D341Med (cell line): ENCODE results near the gene TWIST2.

Experiments used
- DNase-seq: peaks from one replicate; pipeline ENCODE4 v3.0.0; 2012; ENCODE audit warnings: low spot score

Gene TWIST2

DNA sequence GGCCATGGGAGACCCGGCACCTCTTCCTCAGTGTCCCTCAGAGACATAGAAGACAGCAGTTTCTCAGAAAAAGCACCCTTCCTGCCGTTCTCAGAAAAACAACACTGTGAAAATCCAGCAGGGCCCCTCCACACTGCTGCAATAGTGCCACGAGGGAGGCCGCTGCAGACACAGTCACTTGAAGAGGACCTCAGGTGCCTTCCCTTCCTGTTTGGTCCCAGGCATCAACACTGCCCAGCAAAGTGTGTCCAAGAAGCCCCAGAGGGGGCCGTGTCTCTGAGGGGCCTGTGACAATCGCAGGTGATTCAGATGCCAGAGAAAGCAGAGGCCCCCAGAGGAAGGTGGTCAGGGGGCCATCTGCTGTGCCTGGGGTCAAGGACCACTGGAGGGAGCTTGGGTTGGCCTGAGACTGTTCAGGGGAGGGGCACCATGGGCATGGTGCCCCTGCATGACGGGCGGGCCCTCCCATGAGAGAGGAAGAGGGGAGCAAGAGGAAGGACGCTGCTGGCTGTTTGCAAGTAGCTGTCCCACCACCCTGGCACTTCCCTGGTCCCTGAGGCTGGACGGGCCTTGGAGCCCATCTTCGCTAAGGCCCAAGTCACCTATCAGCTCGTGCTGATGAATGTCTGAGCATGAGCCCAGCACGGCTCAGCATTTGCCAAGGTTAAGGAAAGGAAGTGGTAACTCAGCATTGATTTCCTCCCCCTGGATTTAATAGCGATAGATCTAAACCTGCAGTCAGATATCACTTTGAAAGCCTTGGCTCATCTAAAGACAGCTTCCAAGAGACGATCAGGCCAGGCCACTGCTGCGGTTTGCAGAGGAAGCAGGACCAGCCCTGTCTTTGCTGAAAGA, 9.1 kb downstream of the TWIST2 start:
- DNase-seq: no peak

DNA sequence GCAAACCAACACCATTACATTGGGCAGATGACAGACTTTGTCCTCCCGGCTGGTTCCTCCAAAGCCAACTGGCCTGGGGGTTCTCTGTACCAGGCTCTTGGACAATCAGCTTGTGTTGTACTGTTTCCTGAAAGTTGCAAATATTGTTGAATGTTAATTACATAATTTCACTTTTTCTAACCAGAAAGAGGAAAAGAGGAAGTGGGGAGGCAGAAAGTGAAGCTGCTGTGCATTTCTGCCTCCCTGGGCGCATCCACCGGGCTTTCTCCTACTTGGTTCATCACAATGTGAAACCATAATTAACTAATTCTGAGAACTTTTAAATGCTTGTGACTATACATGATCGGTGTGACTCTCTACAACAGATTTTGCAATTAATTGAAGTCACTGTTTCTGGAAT, 10.1 kb downstream of the TWIST2 start:
- no peak for DNase-seq

DNA sequence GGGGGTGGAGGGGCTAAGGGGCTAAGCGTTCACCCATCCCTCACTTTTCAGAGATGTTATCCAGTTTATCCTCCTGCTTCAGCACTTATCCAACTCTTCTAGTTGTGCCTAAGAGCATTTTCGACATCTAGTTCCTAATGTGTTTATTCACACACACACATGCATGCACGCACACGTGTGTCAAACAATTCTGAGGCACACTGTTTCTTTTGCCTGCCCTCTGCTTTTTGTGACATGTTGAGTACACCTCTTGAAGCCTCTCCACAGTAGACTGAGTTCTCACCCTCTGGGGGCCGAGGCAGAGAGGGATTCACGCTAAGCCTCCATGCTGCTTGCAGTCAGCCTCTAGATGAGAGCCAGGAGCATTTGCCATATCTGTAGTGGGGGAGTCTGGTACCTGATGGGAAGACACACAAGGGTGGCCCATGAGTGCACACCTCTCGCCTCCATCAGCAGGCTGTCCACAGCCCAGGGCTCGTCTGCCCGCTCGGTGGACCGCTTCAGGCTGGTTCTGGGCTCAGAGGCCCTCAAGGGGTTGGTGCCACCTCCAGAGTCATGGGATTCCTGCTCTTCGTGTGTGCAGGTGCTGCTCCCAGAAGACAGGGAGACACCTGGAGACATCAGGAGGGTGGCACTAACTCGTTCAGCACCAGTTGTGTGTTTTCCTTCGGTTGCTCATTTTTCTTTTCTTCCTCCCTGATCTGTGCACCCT, 11.9 kb downstream of the TWIST2 start:
- DNase-seq: no peak

DNA sequence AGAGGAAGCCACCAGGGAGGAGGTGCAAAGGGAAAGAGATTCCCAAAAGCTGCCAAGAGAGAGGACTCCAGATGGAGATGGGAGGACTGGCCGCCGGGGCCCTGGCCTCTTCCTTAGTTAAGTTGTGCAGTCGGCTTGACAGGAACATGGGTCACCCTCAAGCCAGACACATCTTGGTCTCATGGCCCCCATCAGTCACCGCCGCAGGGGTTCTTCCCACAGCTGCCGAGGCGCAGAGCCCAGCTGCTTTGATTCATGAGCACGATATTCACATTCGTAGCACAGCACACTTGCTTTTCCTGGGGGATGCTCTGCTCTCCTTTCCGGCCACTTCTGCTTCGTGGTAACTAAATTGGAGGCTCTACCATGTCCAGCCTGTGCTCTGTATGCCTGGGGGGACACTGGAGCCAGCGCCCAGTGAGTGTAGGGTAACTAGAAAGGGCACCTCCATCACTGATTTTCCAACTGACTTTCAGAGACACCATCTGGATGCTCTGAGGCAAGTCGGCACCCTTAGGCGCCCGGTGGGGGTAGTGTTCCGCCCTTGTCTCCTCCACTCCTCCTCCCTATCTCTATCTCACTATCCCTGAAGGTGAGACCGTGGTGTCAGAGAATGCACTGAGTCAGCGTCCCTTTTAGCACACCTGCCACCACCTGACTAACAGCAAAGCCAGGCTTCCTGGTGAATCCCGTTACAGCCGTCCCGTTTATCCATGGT, 13.3 kb downstream of the TWIST2 start:
- no peak for DNase-seq

DNA sequence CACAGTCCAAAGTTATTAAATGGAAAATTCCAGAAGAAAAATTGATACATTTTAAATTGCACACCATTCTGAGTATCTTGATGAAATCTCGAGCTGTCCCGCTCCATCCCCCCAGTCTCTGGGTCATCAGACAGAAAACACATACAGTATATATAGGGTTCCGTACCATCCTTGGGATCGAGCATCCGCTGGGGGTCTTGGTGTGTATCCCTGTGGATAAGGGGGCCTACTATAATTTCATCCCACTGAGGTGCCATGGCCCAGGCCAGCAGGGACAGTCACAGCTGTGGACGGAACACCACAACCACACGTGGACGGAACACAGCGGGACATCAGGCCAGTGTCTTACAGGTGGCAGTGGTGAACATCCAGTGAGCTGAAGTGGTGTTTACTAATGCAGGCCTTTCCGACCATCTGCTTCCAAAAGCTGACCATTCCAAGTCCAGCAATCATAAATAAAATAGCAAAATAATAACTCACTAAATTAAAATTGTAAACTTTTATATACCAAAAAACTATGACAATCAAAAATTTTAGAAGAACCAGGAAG, 14.0 kb downstream of the TWIST2 start:
- DNase-seq: no peak

DNA sequence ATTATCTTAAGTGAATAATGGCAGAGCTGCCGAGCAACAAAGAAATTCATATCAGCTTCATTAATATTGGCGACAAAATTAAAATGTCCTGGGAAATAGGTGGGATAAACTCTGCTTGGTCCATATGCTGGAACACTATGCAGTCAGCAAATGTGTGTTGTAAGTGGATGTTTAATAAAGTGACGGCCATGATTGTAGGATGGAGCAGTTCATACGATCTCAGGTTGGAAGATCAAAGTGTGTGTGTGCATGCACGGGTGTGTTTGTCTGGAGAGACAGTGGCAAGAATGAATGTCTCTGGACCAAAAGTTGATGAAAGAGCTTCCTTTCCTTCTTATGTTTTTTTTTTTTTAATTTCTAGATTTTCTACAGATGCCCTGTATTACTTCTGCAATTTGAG, 14.8 kb downstream of the TWIST2 start:
- DNase-seq: no peak

DNA sequence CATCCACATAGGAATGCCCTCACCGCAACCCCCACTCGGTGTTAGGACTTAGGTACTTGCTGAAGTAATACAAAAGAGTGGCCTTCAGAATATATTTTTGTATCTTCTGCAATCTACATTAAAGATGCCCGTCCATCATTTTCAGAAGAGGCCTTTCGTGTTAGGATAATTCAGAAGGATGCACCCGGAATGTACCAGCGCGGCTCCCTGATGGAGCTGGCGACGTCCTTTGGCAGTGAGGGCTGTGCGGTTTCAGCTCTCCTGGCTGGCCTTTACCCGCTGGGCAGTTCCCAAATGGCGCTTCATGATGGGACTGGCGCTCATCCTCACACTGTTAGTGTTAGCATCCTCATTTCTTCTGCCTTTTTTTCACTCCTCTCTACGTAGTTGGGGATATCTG, 15.3 kb downstream of the TWIST2 start:
- no peak for DNase-seq

DNA sequence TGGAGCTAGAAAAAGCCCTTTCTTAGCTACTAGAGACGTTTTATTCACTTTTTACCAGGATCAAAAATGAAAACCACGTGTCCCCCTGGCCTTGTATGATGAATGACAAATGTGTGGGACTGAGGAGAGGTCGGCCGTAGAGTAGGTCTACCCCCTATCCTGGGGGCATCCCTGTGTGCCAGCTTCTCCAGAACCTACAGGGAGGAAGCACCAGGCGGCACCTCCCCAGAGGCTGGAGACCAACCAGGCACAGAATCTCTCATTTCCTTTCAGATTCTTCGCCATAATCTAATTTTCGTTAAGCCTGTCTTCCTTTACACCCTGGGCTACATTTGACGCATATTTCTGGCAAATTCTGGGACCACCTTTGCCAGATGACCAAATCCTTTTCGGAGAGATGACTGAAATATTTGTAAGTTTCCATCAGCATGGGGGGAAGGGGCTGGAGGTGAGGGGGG, 15.9 kb downstream of the TWIST2 start:
- DNase-seq: no peak

DNA sequence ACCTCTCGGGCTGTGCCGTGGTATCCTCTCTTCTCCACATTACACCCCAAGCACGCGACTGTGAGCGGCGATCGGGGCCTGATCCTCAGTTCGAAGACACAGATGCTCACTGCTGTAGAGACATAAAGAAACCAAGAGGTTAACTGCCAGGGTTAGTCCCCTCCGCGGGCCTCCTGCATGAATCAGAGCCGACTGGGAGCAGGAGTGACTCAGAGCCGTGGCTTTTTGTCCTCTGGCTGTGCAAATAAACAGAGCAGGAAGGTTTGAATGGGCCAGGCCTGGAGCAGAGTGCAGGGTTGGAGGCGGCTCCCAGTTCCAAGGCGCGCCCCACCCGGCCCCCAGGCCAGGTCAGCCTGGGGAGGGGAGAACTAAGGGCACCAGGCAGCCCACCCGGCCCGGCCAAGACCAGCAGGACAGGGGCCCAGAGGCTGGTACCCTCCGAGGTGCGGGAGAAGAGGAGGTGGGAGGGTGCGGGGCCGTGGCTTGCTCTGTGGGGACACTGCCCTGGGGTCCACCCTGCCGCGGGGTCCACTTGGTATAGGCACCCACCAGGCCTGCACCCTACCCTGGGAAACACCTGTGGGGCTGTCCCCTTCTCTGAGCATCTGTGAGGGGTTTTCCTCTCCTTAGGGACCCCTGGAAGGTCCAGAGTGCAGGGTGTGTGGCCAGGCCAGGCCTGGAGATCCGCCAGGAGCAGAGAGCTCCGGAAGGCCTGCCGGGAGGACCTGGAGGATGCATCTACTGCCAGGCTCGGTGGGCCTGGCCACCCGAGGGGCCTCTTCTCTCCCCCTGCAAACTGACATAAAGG, 16.5 kb downstream of the TWIST2 start:
- DNase-seq: no peak

DNA sequence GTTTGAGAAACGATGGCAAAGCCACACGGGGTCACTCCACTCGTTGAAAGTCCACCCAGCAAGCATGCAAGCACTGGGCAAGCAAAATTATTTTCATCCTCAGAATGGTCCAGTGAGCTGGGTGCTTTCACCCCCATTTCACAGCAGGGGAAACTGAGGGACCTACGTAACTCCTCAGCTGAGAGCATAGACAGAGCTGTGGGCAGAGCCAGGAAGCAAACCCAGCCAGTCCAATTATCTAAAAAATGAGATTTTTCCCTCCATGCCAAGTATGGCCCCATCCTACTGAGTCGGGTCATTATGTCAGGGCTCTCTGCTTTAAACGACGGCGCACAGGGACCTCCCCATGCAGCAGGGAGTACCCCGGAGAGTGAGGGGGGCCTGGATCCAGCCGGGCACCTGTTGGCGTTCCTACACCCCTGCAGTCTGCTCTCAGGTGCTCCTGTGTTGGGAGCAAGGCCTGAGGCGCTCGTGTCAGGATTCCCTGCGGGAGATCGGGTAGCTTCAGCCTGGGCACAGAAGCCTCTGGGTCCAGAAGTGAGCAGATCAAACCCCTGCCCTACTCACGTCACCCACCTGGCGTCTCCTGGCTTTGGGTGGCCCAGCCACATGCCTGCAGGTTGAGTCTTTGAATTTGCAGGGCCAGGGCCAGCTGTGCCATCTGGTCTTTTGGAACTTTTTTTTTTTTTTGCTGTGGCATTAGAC, 17.3 kb downstream of the TWIST2 start:
- no peak for DNase-seq

DNA sequence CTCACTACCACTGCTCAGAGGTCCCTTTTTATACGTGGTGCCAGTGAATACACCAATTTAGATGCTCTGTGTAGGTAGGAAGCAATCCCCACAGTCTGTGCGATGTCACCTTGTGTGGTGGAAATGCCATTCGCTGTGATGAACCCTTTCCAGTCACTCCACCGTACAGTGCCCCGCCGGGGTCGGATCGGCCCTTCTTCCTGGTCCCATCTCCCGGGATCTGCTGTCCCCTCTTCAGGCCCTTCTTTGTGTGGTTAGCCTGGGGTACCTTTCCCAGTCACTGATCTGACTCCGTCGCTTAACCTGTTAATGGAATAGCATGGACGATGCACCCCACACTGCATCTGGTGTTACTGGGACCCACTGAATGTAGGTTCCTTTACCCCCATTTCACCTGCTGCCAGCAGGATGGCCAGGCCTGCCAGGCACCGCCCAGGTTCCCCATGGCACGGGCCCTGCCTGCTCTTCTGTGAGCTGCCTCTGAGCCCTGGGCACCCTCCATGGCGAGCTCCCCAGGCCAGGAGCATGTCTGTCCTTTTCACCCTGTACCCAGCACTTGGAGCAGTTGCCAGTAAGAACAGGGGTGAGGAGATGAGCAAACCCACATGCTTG, 18.0 kb downstream of the TWIST2 start:
- DNase-seq: no peak

DNA sequence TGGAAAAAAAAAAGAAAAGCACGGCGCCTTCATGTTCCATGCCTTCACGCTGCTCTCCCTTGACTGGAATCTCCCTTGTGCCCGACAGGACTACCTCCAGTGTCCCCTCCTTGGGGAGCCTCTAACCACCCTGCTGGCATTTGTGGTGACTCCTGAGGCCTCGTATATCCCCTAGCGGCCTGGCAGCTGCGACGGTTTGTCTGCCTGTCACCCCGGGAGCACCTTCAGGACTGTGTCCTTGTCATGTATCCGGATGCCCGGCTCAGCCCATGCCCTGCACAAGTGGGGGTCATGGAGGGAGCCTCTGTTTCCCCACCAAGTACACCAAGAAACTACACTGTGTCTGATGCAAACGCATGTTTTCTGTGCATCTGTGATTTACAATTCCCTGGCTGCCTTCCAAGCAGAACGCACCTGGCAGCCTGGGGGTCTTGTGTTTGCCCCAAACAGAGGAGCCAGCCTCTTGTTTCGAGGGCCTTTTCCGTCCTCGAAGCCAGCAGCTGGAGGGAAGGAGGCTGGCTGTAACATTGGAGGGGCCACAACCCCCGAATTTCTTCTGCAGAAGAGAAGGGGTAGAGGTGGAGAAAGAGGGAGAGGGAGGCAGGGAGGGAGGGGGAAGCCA, 18.9 kb downstream of the TWIST2 start:
- DNase-seq: no peak

DNA sequence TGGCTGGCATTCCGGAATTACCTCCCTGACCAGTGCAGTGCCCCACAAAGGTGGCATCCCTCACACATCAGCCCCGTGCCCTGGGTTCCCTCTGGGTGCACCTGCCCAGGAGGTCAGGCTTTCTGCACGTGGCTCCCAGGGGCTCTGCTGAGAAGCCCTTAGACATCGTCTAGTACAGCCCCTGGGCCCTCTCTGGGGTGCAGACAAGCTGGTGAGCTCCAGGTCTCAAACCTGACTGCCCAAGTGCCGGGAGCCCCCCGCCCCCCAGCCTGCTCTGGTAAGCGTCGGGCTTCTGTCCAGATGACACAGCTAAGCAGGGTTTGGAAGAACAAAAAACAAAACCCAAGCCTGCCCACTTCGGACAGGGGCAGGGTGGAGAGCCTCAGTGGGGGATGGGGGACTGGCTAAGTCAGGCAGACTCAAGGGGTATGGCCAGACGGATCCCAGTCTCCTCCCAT, 20.2 kb downstream of the TWIST2 start:
- no peak for DNase-seq

DNA sequence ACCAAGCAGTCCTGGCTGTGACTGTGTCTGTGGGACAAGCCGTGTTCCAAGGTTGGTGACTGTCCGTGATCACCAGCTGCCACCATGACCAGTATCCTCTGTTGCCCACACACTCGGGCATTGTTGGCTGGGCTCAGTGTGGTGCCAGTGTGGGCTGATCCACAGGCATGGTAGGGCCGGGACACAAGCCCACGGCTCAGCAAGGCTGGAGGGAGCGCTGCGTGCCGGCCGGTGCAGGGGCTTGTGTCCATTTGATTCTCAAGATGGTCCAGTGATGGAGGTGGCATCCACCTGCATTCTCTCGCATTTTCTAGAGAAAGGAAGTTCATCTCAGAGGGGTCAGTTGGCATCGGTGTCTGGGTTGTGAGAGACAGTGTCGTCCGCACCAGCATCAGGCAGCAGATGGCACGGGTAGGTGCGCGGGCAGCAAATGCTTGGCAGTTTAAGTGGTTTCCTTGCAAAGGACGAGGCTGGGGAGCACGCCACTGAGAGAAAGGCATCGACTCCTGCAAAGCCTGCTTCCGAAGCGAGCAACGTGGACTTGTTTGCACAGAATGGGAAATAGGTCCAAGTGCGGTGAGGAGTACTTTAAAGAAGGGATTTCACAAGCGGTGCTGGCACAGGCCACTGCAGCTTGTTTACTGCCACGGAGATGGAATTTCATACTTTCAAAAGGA, 20.9 kb downstream of the TWIST2 start:
- DNase-seq: no peak

DNA sequence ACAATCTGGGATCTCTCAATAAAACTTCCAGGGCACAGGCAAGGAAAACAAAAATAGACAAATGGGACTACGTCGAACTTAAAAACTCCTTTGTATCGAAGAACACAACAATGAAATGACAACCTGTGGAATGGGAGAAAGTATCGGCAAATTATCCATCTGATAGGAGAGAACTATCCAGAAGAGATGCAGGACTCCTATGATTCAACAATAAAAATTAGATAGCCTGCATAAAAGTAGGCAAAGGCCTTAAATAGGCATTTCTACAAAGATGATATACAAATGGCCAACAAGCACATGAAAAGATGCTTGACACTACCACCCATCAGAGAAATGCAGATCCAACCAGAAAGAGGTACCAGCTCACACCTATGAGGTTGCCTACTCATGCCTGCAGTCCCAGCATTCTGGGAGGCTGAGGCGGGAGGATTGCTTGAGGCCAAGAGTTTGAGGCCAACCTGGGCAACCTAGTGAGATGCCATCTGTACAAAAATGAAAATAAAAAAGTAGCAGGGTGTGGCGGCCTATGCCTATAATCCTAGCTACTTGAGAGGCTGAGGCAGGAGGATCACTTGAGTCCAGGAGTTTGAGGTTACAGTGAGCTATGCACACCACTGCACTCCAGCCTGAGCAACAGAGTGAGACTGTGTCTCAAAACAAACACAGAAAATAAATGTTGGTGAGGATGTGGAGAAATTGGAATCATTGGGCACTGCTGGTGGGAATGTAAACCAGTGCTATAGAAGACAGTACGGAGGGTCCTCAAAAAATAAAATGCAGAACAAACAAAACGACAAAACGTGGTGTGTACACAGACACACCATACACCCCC, 21.6 kb downstream of the TWIST2 start:
- no peak for DNase-seq

DNA sequence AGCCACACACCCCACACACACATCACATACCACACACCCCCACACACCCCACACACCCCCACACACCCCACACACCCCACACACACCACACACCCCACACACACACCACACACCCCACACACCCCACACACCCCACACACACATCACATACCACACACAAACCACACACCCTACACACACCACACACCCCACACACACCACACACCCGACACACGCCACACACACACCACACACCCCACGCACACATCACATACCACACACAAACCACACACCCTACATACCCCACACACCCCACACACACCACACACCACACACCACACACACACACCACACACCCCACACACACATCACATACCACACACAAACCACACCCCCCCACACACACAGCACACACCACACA, 22.4 kb downstream of the TWIST2 start:
- DNase-seq: no peak

DNA sequence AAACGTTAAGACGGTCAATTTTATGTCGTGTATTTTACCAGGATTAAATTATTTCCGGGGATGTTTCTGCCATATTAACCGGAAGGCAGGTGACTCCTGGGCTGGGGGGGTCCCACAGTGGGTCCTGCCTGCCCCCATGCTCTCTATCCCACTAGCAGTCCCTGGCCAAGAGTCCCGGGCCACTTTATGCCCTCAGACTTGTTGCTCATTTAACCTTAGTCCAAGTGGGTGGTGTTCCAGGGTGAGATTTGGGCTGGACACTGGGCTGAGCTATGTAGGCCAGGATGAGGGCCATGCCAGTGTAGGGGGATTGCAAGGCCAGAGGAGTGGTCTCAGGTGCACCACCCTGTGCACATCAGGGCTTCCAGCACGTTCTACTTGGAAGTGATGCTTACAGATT, 24.1 kb downstream of the TWIST2 start:
- no peak for DNase-seq

DNA sequence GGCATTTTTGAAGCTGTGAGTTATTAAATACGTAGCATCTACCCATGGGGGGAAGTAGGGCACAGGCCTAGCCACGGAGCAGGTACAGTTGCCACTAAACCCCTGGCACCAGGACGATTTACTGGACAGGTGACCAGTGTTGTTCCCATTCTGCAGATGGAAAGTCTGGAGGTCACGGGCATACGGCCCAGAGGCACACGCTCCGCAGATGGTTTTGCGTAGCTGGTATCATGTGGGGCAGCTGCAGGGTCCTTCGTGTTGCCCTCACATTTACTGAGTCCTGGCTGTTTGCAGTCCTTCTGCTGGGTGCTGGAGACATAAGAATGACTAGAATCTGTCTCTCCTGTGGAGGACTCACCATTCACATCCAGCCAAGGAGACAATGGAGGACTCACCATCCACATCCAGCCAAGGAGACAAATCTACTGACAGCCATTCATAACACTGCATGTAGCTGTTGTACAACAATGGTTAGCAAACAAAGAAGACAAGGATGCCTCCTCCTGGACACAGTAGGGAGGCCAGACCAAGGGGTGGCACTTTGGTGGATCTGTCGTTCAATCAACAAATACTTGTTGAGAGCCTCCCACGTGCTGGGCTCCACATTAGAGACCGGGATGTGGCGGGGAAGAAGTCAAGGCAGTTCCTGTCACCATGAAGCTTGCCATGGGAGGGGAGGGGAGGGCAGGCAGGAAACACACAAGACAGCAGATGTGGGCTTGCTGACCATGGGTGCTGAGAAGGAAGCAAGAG, 24.9 kb downstream of the TWIST2 start:
- no peak for DNase-seq
